AG09319 (cell line): ENCODE results near the gene THSD4.

Source experiments
- DNase-seq: peaks from one replicate; pipeline ENCODE4 v3.0.0-alpha.2; 2010; ENCODE audit warnings: low read depth; ENCODE audit errors: extremely low read depth
- TF ChIP-seq, protein P1 (sequence below): IDR thresholded peaks from 2 replicates; pipeline ENCODE4 v1.5.1; 2011; ENCODE audit warnings: low read depth, mild to moderate bottlenecking, inconsistent platforms, low read length, moderate library complexity

The THSD4 gene

GRCh38 chr15:71189718-71190117 is 74.4 kb downstream of the THSD4 start:
- no peak for DNase-seq
- TF ChIP-seq, protein P1, sequence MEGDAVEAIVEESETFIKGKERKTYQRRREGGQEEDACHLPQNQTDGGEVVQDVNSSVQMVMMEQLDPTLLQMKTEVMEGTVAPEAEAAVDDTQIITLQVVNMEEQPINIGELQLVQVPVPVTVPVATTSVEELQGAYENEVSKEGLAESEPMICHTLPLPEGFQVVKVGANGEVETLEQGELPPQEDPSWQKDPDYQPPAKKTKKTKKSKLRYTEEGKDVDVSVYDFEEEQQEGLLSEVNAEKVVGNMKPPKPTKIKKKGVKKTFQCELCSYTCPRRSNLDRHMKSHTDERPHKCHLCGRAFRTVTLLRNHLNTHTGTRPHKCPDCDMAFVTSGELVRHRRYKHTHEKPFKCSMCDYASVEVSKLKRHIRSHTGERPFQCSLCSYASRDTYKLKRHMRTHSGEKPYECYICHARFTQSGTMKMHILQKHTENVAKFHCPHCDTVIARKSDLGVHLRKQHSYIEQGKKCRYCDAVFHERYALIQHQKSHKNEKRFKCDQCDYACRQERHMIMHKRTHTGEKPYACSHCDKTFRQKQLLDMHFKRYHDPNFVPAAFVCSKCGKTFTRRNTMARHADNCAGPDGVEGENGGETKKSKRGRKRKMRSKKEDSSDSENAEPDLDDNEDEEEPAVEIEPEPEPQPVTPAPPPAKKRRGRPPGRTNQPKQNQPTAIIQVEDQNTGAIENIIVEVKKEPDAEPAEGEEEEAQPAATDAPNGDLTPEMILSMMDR = no peak

- TF ChIP-seq, protein P1 = no peak
- DNase-seq = no peak
Measured at GRCh38 chr15:71191296-71191695, 76.0 kb downstream of the THSD4 start.

GRCh38 chr15:71192816-71193215 is 77.5 kb downstream of the THSD4 start:
- no peak for DNase-seq
- TF ChIP-seq, protein P1 = no peak

GRCh38 chr15:71194286-71194685 is 79.0 kb downstream of the THSD4 start:
- TF ChIP-seq, protein P1 = no peak
- no peak for DNase-seq

DNA sequence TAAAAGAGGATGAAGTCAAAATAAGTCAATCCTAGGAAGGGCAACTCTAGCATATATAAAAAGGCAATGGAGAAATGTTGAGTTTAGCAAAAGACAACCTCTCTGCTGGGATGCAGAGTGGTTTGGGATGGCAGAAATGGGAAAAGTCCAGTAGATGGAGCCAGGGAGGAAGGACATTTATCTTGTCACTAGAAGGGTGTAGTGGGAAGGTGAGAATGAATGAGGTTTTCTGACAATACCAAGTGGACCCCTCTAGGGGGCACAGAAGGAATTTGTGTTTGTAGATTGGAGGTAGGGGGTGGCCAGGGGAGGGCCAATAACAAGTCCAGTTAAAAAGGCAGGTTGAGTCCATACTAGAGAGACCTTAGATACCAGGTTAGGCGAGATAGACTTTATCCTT is 80.0 kb downstream of the THSD4 start:
- TF ChIP-seq, protein P1 = peak; percentile 6
- DNase-seq = no peak

DNA sequence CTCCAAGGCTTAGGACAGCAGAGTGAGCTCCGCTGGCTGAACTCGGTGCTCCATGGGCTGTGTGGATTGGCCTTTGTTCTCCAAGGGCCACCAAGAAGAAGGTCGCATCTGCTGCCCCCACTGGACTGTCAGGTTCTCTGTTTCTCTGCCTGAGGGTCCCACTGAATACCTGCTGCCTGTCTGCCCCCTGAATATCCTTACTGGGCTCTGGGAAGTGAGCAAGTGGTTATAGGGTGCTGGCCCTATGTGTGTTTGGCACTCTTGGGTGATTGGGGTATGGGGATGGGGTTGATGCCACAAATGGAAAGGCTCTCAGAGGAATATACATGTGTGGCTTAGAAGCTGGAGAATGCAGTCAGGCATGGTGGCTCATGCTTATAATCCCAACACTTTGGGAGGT is 82.3 kb downstream of the THSD4 start:
- TF ChIP-seq, protein P1 = no peak

DNA sequence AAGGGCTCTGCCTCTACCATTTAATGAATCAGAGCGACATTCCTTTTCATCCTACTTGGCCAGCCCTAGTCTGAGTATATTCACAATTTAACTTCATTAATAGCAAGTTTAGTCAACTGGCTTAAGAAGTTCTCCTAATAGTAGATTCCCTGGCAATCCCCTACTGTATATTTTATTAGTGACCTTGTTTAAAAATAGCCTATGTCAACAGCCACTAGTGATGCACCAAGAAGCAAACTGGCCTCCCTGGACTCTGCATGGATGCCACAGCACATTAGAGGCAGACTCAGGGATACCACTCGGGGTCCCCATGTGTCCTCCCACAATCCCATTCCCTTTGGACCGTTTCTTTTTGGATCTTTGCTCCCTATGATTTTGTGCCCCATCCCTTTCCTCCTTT is 83.6 kb downstream of the THSD4 start:
- no peak for DNase-seq
- TF ChIP-seq, protein P1 = no peak

More for the DNA sequence above, 82.3 kb downstream of the THSD4 start:
- DNase-seq = no peak
